ENCODE data around the gene CD72.

The CD72 gene, protein sequence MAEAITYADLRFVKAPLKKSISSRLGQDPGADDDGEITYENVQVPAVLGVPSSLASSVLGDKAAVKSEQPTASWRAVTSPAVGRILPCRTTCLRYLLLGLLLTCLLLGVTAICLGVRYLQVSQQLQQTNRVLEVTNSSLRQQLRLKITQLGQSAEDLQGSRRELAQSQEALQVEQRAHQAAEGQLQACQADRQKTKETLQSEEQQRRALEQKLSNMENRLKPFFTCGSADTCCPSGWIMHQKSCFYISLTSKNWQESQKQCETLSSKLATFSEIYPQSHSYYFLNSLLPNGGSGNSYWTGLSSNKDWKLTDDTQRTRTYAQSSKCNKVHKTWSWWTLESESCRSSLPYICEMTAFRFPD

DNA sequence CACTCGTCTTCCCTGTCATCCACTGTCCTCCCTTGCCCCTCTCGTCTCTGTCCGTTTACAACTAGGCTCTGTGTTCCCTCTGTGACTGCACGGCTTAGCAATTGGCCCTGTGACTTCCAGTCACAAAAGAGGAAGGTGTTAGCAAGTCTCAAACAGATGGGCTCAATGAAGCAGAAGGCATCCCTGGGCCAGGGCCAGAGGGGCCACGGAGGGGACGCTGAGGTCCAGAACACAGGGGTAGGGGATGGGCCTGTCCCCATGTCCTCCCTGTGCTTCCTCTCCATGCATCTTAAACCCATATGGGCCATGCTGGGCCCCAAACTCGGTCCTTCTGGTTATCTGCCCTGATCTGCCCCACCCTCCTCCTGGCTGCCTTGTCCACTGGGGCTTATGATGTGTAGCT is at the start of gene CD72:
TSS of gene CD72 (minus strand) at position 89 of the 403 bp plus-strand sequence. CDS start 110 bp downstream, outside the sequence.
- DNase-seq (ENCODE audit: low spot score) = no peak

- DNase-seq (ENCODE audit: low spot score) = no peak
Measured at GRCh38 chr9:35667939-35668338, 49.7 kb upstream of the CD72 start.

GRCh38 chr9:35666549-35666948 is 48.3 kb upstream of the CD72 start:
- DNase-seq (ENCODE audit: low spot score) = no peak

DNA sequence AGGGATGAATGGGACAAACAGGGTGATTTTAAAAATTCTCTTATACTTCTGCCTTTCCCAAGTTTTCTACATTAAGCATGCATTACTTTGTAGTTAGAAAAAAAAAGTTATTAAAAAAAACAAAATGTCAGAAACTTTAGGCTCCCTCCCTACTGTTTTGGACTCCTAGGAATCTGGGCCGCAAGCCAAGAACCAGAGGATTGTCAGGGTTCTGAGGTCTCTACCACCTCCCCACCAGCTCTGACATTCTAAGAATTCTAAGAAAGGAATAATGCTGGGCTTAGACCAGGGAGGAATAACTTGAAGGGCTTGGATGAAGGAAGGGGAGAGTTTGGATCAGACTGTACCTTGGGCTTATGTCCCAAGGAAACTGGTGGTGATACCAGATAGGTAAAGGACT is 47.8 kb upstream of the CD72 start:
- no peak for DNase-seq (ENCODE audit: low spot score)

DNA sequence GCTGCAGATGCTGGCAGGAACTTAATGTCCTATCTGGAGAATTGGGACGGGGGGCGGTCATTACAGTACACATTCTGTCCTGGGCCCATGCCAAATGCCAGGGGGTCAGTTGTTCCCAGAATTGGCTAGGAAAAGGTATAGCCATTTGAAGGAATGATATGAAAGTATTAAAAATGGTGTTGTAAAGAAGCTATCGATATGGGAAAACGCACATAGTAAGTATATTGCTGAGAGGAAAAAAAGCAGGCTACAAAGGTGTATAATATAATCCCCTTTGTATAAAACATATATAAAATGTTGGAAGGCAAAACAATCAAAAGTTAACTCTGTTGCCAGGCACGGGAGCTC is 47.2 kb upstream of the CD72 start:
- no peak for DNase-seq (ENCODE audit: low spot score)

GRCh38 chr9:35664531-35665470 is 46.6 kb upstream of the CD72 start, which contains the start of gene ARHGEF39:
Gene ARHGEF39, minus strand, starts transcription at chr9:35665195. Its CDS starts 26 bp downstream, at chr9:35665169.
- peak; percentile 95 for DNase-seq (ENCODE audit: low spot score)

GRCh38 chr9:35662437-35662836 is 44.2 kb upstream of the CD72 start:
- DNase-seq (ENCODE audit: low spot score) = no peak

DNA sequence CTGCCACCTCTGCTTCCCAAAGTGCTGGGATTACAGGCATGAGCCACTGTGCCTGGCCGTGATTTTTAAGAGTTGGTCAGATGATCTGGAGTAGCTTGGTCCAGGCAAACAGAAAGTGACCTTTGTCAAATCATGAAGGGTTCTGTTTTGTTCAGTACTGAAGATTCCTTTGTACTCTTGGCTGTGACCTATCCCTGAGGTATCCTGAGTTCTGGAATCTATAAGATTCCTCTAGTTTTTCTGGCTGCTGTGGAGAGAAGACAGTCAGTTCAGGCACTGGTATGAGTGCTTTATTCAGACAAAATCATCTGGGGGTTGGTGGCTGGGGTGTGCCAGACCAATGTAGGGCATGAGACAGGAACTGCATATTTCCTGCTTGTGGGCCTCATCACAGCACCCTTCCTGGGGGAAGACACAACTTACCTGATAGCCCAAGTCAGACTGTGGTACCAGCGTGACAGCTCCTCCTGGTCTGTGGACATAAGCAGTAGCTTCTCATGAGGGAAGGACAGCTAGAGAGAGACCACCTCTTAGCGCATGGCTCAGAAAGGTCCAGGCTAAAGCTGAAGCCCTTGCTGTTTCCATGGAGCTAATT is 43.6 kb upstream of the CD72 start:
- no peak for DNase-seq (ENCODE audit: low spot score)

- no peak for DNase-seq (ENCODE audit: low spot score)
Measured at GRCh38 chr9:35660966-35661415, 42.8 kb upstream of the CD72 start.

DNA sequence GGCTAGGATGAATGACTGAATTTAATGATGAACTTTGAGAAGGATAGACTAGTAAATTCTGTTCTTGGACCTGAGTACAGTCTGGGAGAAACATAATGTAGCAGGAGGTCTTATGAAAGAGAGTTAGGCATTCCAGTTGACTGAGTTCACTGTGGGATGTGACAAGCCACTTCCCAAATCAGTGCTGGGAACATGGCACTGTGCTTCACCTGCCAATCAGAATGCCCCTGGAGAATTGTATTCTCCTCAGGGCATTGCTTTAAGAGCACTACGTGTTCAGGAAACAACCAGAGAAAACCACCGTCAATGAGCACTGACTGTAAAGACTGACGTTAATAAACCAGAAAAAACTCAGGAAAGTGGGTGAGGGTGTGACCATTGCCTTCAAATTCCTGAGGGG is 41.1 kb upstream of the CD72 start:
- peak; percentile 42 for DNase-seq (ENCODE audit: low spot score)

GRCh38 chr9:35658968-35659220 is 40.7 kb upstream of the CD72 start:
- peak; percentile 39 for DNase-seq (ENCODE audit: low spot score)

DNA sequence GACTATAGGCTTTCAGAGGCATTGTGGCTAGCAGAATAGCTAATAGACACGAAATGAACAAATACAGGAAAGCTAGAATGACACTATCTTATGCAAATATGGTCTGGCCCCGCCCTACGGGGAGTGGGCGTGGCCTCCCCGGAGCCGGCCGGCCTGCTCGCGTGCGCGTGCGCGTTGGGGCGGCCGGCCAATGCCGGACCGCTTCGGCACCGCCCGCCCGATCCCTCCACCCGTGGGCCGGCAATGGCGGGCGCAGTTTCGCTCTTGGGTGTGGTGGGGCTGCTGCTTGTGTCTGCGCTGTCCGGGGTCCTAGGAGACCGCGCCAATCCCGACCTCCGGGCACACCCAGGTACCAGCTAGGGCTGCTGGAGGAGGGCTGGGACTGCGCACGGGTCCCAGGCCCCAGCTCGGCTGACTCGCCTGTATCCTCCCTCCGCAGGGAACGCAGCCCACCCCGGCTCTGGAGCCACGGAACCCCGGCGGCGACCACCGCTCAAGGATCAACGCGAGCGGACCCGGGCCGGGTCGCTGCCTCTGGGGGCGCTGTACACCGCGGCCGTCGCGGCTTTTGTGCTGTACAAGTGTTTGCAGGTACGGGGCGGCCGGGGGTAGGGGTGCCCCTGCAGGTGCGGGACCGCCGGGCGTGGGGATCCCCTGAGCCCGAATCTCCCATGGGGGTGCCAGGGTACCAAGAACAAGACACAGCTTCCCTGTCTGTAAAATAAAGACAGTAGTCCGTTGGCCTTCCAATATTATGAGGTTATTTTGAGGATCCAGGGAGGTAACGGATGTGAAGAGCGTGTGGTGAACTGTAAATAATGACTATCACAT is 40.1 kb upstream of the CD72 start, which contains the start of gene CCDC107:
TSS of gene CCDC107 (plus strand) at position 156 of the 831 bp plus-strand sequence. CDS start at position 244, 88 bp downstream.
- DNase-seq (ENCODE audit: low spot score) = peak; percentile 98

DNA sequence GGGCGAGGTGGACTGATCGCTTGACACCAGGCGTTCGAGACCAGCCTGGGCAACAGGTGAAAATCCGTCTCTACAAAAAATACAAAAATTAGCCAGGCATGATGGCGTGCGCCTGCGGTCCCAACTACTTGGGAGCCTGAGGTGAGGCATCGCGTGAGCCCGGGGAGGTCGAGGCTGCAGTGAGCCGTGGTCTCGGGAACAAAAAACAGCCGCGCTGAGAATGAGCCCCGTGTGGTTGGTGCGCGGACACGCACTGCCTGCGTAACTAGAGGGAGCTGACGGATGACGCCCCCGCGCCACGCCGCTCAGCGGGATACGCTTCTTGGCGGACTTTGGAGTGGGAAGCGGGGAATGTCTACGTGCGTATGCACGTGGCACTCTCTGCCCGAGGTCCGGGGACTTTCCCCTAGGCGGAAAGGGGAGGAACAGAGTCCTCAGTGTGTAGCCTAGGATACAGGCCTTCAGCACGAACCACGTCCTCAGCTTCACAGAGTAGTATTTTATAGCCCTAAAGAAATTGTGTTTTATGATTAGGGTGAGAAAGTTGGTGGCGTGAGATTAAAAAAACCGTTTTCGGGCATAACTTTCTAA is 39.4 kb upstream of the CD72 start, which contains the start of gene RMRP:
TSS of gene RMRP (minus strand) at position 474 of the 591 bp plus-strand sequence.
- DNase-seq (ENCODE audit: low spot score) = peak; percentile 95

- no peak for DNase-seq (ENCODE audit: low spot score)
Measured at GRCh38 chr9:35656831-35657545, 38.8 kb upstream of the CD72 start.

DNA sequence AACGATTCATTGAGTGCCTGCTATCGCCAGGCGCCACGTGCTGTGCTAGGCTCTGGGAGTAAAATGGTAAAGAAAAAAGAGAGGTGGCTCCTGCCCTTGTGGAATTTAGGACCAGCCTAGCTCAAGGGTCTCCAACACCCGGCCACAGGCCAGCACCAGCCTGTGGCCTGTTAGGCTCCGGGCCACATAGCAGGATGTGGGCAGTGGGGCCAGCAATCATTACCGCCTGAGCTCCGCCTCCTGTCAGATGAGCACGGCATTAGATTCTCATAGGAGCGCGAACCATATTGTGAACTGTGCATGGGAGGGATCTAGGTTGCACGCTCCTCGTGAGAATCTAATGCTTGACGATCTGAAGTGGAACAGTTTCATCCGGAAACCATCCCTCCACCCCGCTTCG is 38.1 kb upstream of the CD72 start:
- DNase-seq (ENCODE audit: low spot score) = no peak

- no peak for DNase-seq (ENCODE audit: low spot score)
Measured at GRCh38 chr9:35653611-35654010, 35.4 kb upstream of the CD72 start.

DNA sequence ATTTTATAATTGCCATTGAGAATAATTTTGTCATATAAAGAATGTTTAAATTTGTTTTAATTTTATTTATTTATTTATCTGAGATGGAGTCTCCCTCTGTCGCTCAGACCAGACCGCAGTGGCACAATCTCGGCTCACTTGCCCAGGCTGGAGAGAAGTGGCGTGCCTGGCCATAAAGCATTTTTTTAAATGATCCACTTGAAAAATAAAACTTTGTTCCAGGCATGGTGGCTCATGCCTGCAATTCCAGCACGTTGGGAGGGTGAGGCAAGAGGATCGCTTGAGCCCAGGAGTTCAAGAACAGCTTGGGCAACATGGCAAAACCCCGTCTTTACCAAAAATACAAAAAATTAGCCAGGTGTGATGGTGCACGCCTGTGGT is 34.6 kb upstream of the CD72 start:
- no peak for DNase-seq (ENCODE audit: low spot score)

DNA sequence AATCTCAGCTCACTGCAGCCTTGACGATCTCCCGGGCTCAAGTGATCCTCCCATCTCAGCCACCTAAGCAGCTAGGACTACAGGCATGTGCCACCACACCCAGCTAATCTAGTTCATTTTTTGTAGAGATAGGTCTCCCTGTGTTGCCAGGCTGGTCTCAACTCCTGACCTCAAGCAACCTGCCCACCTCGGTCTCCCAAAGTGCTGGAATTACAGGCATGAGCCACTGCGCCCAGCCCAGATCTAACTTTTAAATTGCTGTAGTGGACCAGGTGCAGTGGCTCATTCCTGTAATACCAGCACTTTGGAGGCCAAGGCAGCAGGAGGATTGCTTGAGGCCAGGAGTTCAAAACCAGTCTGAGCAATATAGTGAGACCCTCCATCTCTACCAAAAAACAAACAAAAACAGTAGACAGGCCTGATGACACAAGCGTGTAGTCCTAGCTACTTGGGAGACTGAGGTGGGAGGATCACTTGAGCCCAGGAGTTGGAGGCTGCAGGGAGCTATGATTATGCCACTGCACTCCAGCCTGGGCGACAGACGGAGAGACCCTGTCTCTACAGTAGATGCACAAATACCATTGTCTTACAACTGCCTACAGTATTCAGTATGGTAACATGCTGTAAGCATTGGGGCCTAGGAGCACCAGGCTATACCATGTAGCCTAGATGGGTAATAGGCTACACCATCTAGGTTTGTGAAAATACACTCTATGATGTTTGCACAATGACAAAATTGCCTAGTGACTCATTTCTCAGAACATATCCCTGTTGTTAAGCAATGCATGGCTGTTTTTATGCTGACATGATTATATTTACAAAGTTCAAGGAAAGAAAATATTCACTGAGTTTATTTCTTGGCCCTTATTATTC is 34.0 kb upstream of the CD72 start:
- DNase-seq (ENCODE audit: low spot score) = no peak

DNA sequence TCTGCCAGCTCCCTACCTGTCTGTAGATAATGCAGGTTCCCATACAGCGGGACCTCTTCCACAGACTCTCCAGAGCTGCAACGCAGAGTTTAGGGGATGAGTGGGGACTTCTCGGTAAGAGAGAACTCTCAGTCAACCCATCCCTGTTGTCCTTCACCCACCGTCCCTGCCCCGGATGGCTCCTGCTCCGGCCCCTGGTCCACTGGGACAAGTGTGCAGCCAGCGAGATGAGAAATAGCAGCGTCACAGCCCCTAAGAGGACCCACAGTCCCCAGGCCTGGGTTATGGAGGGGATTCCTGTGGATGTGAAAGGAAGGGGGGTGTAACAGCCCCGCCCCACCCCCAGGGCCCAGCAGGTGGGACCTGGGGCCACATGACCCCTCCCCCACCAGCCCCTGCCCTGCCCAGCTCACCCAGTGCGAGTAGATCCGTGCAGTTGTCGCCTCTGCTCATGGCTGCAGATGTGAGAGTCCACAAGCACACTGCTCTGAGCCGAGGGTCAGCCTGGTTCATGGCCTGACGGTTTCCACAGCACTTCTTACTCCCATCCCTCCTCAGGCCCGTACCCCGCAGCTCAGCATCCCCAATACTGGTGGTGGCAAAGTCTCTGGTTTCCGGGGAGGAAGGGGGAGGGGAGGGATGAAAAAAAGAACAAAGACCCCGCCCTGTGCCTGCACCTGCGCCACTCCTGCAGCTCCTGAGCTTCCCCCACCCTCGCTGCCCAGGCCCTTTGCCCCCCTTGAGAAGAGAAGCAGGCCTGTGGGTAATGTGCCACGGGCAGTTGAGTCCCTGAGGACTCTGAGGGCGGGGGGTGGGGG is 32.3 kb upstream of the CD72 start, which contains the start of gene SIT1:
TSS of gene SIT1 (minus strand) at position 591 of the 818 bp plus-strand sequence. CDS start at position 513, 78 bp downstream.
- no peak for DNase-seq (ENCODE audit: low spot score)

Measured in AG08395 (cell line).